CD4-positive, CD25-positive, alpha-beta regulatory T cell (primary cell): Measurements from ENCODE around the gene PLAGL2. TPM values are rescaled to one million over a fixed set of nuclear protein-coding genes. Genes with fewer than 3 reads are reported as not detected.
"Not testable (repeated sequence)": the region's sequence is repeated elsewhere in the genome, so short reads cannot be mapped to it uniquely, and the experiment has no call there.

Experiments
- ATAC-seq, 2 donors: fragments of 150-1000 bp; cut with Tn5 transposase; one replicate each; pipeline ENCODE4 v1.10.0; 2021; ENCODE audit warnings: low read depth in 2 of 2, moderate number of reproducible peaks in 2 of 2, moderate library complexity in 1 of 2
- DNase-seq, 3 donors: peaks; one replicate each; pipeline versions ENCODE4 v3.0.0 to v3.0.0-alpha.2; 2012 to 2022; ENCODE audit warnings: mixed read lengths in 1 of 3
- H3K27ac ChIP-seq: one replicate; pipeline ENCODE4 v1.7.0; 2013; ENCODE audit warnings: mild to moderate bottlenecking, low read length; ENCODE audit not compliant: insufficient read depth, poor library complexity, severe bottlenecking
- H3K27me3 ChIP-seq: one replicate; pipeline ENCODE4 v1.7.0; 2013; ENCODE audit warnings: low read length; ENCODE audit not compliant: control insufficient read depth, insufficient read depth
- H3K36me3 ChIP-seq: one replicate; pipeline ENCODE4 v1.7.0; 2013; ENCODE audit warnings: mild to moderate bottlenecking, low read length, moderate library complexity; ENCODE audit not compliant: control insufficient read depth, insufficient read depth
- H3K4me1 ChIP-seq: 2 replicates; pipeline ENCODE4 v1.7.0; 2013; ENCODE audit warnings: mild to moderate bottlenecking, low read length; ENCODE audit not compliant: insufficient read depth, control insufficient read depth, poor library complexity, severe bottlenecking
- H3K4me3 ChIP-seq: one replicate; pipeline ENCODE4 v1.7.0; 2013; ENCODE audit warnings: low read depth, mild to moderate bottlenecking, low read length, moderate library complexity
- H3K9me3 ChIP-seq, 2 experiments: 1 replicate in 1 of 2; 2 replicates in 1 of 2; pipeline ENCODE4 v1.7.0; 2013; ENCODE audit warnings: low read length in 2 of 2, mild to moderate bottlenecking in 1 of 2, moderate library complexity in 1 of 2; ENCODE audit not compliant: control insufficient read depth in 2 of 2
- H3K27ac Mint-ChIP-seq, 3 donors: one replicate each; pipeline ENCODE4 v1.8.0; 2020 to 2022; ENCODE audit warnings: mild to moderate bottlenecking in 3 of 3, mixed read lengths in 3 of 3, moderate library complexity in 2 of 3
- H3K27me3 Mint-ChIP-seq: one replicate; pipeline ENCODE4 v1.8.0; 2022; ENCODE audit warnings: mild to moderate bottlenecking, mixed read lengths
- H3K36me3 Mint-ChIP-seq: one replicate; pipeline ENCODE4 v1.8.0; 2020; ENCODE audit warnings: mixed read lengths
- H3K4me1 Mint-ChIP-seq, 4 donors: one replicate each; pipeline ENCODE4 v1.8.0; 2020 to 2022; ENCODE audit warnings: mixed read lengths in 4 of 4, mild to moderate bottlenecking in 1 of 4
- H3K4me3 Mint-ChIP-seq, 4 donors: one replicate each; pipeline ENCODE4 v1.8.0; 2020 to 2022; ENCODE audit warnings: mild to moderate bottlenecking in 4 of 4, mixed read lengths in 4 of 4, moderate library complexity in 3 of 4
- H3K9me3 Mint-ChIP-seq, 7 donors: one replicate each; pipeline ENCODE4 v1.8.0; 2020 to 2022; ENCODE audit warnings: mixed read lengths in 7 of 7, mild to moderate bottlenecking in 3 of 7, moderate library complexity in 2 of 7
- polyA plus RNA-seq, 4 donors: library from polyadenylated mRNA; unstranded; fragments of 300-500 nt; fragmentation: Illumina TruSeq; gene quantifications; one replicate each; pipeline ENCODE4 v1.2.3, GENCODE V29; 2021
- total RNA-seq: library from RNA; stranded (reverse); gene quantifications from one replicate; pipeline ENCODE4 v1.2.3, GENCODE V29; 2022

PLAGL2 gene
- total and polyA plus RNA-seq, 5 donors from 2014 or later = 2.8 to 22.9 (median 4.4) TPM

- no peak overlapping the region for H3K27ac ChIP-seq
- no peak overlapping the region for H3K4me3 ChIP-seq
- no peaks in the 10 kb centered on the region for H3K36me3 Mint-ChIP-seq
- no peaks in the 10 kb centered on the region for H3K27me3 Mint-ChIP-seq
- H3K4me1 ChIP-seq = peaks cover 6% of the 10 kb centered on the region
- peaks cover 0 to 16% (median 3%) of the 10 kb centered on the region in 4 donors for H3K4me1 Mint-ChIP-seq
- H3K27me3 ChIP-seq = no peaks in the 10 kb centered on the region
- peak overlapping the region in 1 of 3 donors; percentile 60 for H3K27ac Mint-ChIP-seq
- DNase-seq (no peak), ATAC-seq (no peak)
- no peaks in the 10 kb centered on the region for H3K9me3 ChIP-seq
- H3K4me3 Mint-ChIP-seq = no peak overlapping the region
- H3K9me3 Mint-ChIP-seq = no peaks in the 10 kb centered on the region
- H3K36me3 ChIP-seq = no peaks in the 10 kb centered on the region
These were observed 23.5 kb downstream of the PLAGL2 start for GRCh38 chr20:32183947-32184635.

- no peak overlapping the region for H3K4me3 ChIP-seq
- H3K27me3 ChIP-seq = no peaks in the 10 kb centered on the region
- H3K4me3 Mint-ChIP-seq = no peak overlapping the region
These were observed 25.9 kb downstream of the PLAGL2 start for GRCh38 chr20:32181606-32182005.

DNA sequence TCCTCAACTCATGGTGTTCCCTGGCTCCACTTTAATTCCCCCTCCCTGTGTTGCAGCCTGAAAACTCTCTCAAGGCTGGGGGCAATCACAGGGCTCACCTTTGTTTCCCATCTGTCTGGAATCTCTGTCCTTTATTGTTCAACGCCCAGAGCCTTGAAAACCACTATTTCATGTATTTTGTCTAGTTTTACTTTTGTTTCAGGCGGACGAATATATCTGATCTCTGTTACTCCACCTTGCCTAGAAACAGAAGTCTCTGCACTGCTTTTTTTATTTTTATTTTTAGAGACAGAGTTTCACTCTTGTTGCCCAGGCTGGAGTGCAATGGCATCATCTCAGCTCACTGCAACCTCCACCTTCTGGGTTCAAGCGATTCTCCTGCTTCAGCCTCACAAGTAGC, 27.6 kb downstream of the PLAGL2 start:
- Histone ChIP-seq H3K4me1 (no peaks in the 10 kb centered on the region), H3K9me3 (no peaks in the 10 kb centered on the region), H3K27ac (no peak overlapping the region), H3K27me3 (no peaks in the 10 kb centered on the region), H3K4me3 (no peak overlapping the region), H3K36me3 (no peaks in the 10 kb centered on the region)
- no peak overlapping the region for H3K4me3 Mint-ChIP-seq
- DNase-seq = no peak
- no peaks in the 10 kb centered on the region for H3K9me3 Mint-ChIP-seq
- no peaks in the 10 kb centered on the region for H3K36me3 Mint-ChIP-seq
- no peaks in the 10 kb centered on the region for H3K27me3 Mint-ChIP-seq
- ATAC-seq = no peak
- H3K4me1 Mint-ChIP-seq = peaks cover 0 to 3% (median 0%) of the 10 kb centered on the region in 4 donors
- H3K27ac Mint-ChIP-seq = peak overlapping the region in 1 of 3 donors; percentile 78

More at GRCh38 chr20:32181606-32182005, 25.9 kb downstream of the PLAGL2 start:
- no peak overlapping the region for H3K27ac Mint-ChIP-seq
- Histone ChIP-seq H3K36me3 (no peaks in the 10 kb centered on the region), H3K4me1 (no peaks in the 10 kb centered on the region), H3K9me3 (no peaks in the 10 kb centered on the region), H3K27ac (no peak overlapping the region)
- H3K27me3 Mint-ChIP-seq = no peaks in the 10 kb centered on the region
- H3K4me1 Mint-ChIP-seq = peaks cover 0 to 10% (median 2%) of the 10 kb centered on the region in 4 donors
- DNase-seq (no peak), ATAC-seq (no peak)
- H3K36me3 Mint-ChIP-seq = no peaks in the 10 kb centered on the region
- no peaks in the 10 kb centered on the region for H3K9me3 Mint-ChIP-seq

GRCh38 chr20:32179515-32179914, 28.0 kb downstream of the PLAGL2 start:
- H3K9me3 ChIP-seq = no peaks in the 10 kb centered on the region
- Mint-ChIP-seq H3K27me3 (no peaks in the 10 kb centered on the region), H3K9me3 (no peaks in the 10 kb centered on the region), H3K4me1 (peaks cover 0 to 3% (median 0%) of the 10 kb centered on the region in 4 donors), H3K4me3 (no peak overlapping the region), H3K36me3 (no peaks in the 10 kb centered on the region), H3K27ac (peak overlapping the region in 1 of 3 donors; percentile 78)
- no peaks in the 10 kb centered on the region for H3K4me1 ChIP-seq
- DNase-seq (no peak), ATAC-seq (no peak)
- H3K4me3 ChIP-seq = no peak overlapping the region
- H3K27ac ChIP-seq = no peak overlapping the region
- no peaks in the 10 kb centered on the region for H3K27me3 ChIP-seq
- no peaks in the 10 kb centered on the region for H3K36me3 ChIP-seq

DNA sequence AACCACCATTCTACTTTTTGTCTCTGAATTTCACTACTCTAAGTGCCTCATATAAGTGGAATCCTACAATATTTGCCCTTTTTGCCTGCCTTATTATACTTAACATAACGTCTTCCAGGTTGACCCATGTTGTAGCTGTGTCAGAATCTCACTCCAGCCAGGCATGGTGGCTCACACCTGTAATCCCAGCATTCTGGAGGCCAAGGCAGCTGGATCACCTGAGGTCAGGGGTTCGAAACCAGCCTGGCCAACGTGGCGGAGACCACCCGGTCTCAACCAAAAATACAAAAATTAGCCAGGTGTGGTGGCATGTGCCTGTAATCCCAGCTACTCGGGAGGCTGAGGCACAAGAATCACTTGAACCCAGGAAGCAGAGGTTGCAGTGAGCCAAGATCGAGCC, 29.8 kb downstream of the PLAGL2 start:
- not testable (repeated sequence) for H3K4me3 ChIP-seq, H3K27me3 ChIP-seq, H3K27ac ChIP-seq, H3K27ac Mint-ChIP-seq, H3K9me3 ChIP-seq, H3K4me3 Mint-ChIP-seq, H3K36me3 Mint-ChIP-seq, H3K4me1 Mint-ChIP-seq, H3K4me1 ChIP-seq, DNase-seq, H3K9me3 Mint-ChIP-seq, H3K27me3 Mint-ChIP-seq, H3K36me3 ChIP-seq, ATAC-seq

GRCh38 chr20:32168184-32168910, 39.2 kb downstream of the PLAGL2 start:
- no peaks in the 10 kb centered on the region for H3K4me1 Mint-ChIP-seq

DNA sequence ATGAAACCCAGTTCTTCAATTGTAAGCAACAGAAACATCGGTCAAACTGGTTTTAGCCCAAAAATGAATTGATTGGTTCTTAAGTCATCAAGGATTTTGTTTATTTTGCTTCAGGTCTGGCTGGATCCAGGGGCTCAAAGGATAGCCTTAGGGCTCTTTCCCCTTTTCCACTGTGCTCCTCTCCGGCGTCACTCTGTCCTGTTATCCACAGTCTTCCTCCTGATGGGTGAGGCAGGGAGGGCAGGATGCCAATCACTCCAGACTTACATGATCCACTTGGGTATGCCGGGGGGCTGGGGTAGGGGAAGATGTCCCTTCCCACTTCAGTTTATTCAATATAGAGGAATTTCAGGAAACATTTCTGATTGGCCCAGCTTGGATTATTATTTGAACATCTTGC, 40.0 kb downstream of the PLAGL2 start:
- Histone ChIP-seq H3K9me3 (no peaks in the 10 kb centered on the region), H3K36me3 (peaks cover 33% of the 10 kb centered on the region), H3K27me3 (no peaks in the 10 kb centered on the region), H3K27ac (no peak overlapping the region), H3K4me1 (no peaks in the 10 kb centered on the region), H3K4me3 (no peak overlapping the region)
- Mint-ChIP-seq H3K9me3 (peaks cover 0 to 2% (median 0%) of the 10 kb centered on the region in 7 donors), H3K4me3 (no peak overlapping the region), H3K27me3 (peaks cover 4% of the 10 kb centered on the region), H3K27ac (peak overlapping the region in 1 of 3 donors; percentile 63), H3K4me1 (no peaks in the 10 kb centered on the region), H3K36me3 (peaks cover 33% of the 10 kb centered on the region)
- no peak for DNase-seq
- ATAC-seq = no peak

More at GRCh38 chr20:32168184-32168910, 39.2 kb downstream of the PLAGL2 start:
- H3K27ac ChIP-seq = no peak overlapping the region
- H3K27me3 ChIP-seq = no peaks in the 10 kb centered on the region
- peaks cover 28% of the 10 kb centered on the region for H3K36me3 ChIP-seq
- no peak overlapping the region for H3K4me3 Mint-ChIP-seq
- no peaks in the 10 kb centered on the region for H3K4me1 ChIP-seq
- H3K27me3 Mint-ChIP-seq = peaks cover 4% of the 10 kb centered on the region
- DNase-seq (no peak), ATAC-seq (no peak)
- peaks cover 28% of the 10 kb centered on the region for H3K36me3 Mint-ChIP-seq
- peaks cover 0 to 2% (median 0%) of the 10 kb centered on the region in 7 donors for H3K9me3 Mint-ChIP-seq
- H3K9me3 ChIP-seq = no peaks in the 10 kb centered on the region
- peak overlapping the region in 1 of 3 donors; percentile 62 for H3K27ac Mint-ChIP-seq
- H3K4me3 ChIP-seq = no peak overlapping the region
